Gastroesophageal sphincter (tissue), 3 donors: ENCODE data around the gene ZNF540.

Experiments
- CTCF ChIP-seq, 4 experiments: fragments of 200-600 bp in 2 of 4; fragments of 450-650 bp in 2 of 4; sonication (generic) in 1 of 4; IDR thresholded peaks; one replicate each; pipeline ENCODE4 v1.5.1; 2017 to 2019; ENCODE audit warnings: antibody characterized with exemption in 4 of 4, mild to moderate bottlenecking in 2 of 4, moderate library complexity in 2 of 4
- EP300 ChIP-seq: sonication (generic); formaldehyde crosslinking; IDR thresholded peaks from one replicate; pipeline ENCODE4 v1.6.1; 2017; ENCODE audit warnings: antibody characterized with exemption, mild to moderate bottlenecking
- POLR2A ChIP-seq, 2 donors: fragments of 450-650 bp; IDR thresholded peaks; one replicate each; pipeline ENCODE4 v1.6.1; 2017; ENCODE audit warnings: antibody characterized with exemption in 2 of 2, mild to moderate bottlenecking in 2 of 2, moderate library complexity in 1 of 2
- POLR2AphosphoS5 ChIP-seq: sonication (generic); formaldehyde crosslinking; IDR thresholded peaks from one replicate; pipeline ENCODE4 v1.6.1; 2017; ENCODE audit warnings: antibody characterized with exemption

- TF ChIP-seq CTCF (IDR thresholded peaks at IDR 0.05) (no peak), EP300 (no peak), POLR2AphosphoS5 (no peak), POLR2A (IDR thresholded peaks at IDR 0.05) (no peak)
Measured at GRCh38 chr19:37654118-37654517, 59.4 kb downstream of the ZNF540 start.
